Measurements from ENCODE around the gene CYP2W1.
A peak's percentile ranks its signal among the peaks of the same experiment; 100 is the strongest.
"Not testable (repeated sequence)": the region's sequence is repeated elsewhere in the genome, so short reads cannot be mapped to it uniquely, and the experiment has no call there.

Gene CYP2W1

GRCh38 chr7:951881-952547, 31.0 kb upstream of the CYP2W1 start:
- no peak for DNase-seq

GRCh38 chr7:952548-953441, 30.2 kb upstream of the CYP2W1 start:
- DNase-seq: no peak

- no peak for DNase-seq
Observed at GRCh38 chr7:953547-954327, 29.2 kb upstream of the CYP2W1 start.

- no peak for DNase-seq
Observed at GRCh38 chr7:954330-955238, 28.4 kb upstream of the CYP2W1 start, which contains the start of gene ADAP1. Gene ADAP1, minus strand, starts transcription at chr7:954680. Its CDS starts 203 bp downstream, at chr7:954477.

GRCh38 chr7:956031-956430, 26.9 kb upstream of the CYP2W1 start:
- DNase-seq: peak; percentile 61

- DNase-seq: no peak
Observed at GRCh38 chr7:957418-958220, 25.4 kb upstream of the CYP2W1 start.

GRCh38 chr7:958221-959200, 24.5 kb upstream of the CYP2W1 start:
- DNase-seq: no peak

- no peak for DNase-seq
Observed at GRCh38 chr7:959271-959670, 23.7 kb upstream of the CYP2W1 start.

- DNase-seq: not testable (repeated sequence)
Observed at GRCh38 chr7:959740-960139, 23.2 kb upstream of the CYP2W1 start.

GRCh38 chr7:960269-960871, 22.6 kb upstream of the CYP2W1 start:
- peak; percentile 45 for DNase-seq

GRCh38 chr7:960972-961371, 22.0 kb upstream of the CYP2W1 start:
- DNase-seq: not testable (repeated sequence)

GRCh38 chr7:961546-962400, 21.2 kb upstream of the CYP2W1 start:
- DNase-seq: no peak

- no peak for DNase-seq
Observed at GRCh38 chr7:962401-963081, 20.4 kb upstream of the CYP2W1 start.

- peak; percentile 55 for DNase-seq
Observed at GRCh38 chr7:963236-964078, 19.5 kb upstream of the CYP2W1 start.

- DNase-seq: peak; percentile 26
Observed at GRCh38 chr7:964401-965231, 18.4 kb upstream of the CYP2W1 start.

Data from NCI-H2171 treated with DMSO at 0.1 percent for 48 hours (cell line).